Activated CD8-positive, alpha-beta memory T cell treated with anti-CD3 and anti-CD28 coated beads for 48 hours (primary cell): ENCODE data around the gene PALLD.

Experiments used
- DNase-seq, 3 experiments: peaks; one replicate each; pipeline ENCODE4 v3.0.0-alpha.2; 2020; ENCODE audit warnings: low read depth in 2 of 3, low spot score in 2 of 3

Gene PALLD

GRCh38 chr4:168585168-168586091 is 88.6 kb downstream of the PALLD start:
- no peak for DNase-seq

- no peak for DNase-seq
Observed at GRCh38 chr4:168586926-168587325, 90.1 kb downstream of the PALLD start.

DNA sequence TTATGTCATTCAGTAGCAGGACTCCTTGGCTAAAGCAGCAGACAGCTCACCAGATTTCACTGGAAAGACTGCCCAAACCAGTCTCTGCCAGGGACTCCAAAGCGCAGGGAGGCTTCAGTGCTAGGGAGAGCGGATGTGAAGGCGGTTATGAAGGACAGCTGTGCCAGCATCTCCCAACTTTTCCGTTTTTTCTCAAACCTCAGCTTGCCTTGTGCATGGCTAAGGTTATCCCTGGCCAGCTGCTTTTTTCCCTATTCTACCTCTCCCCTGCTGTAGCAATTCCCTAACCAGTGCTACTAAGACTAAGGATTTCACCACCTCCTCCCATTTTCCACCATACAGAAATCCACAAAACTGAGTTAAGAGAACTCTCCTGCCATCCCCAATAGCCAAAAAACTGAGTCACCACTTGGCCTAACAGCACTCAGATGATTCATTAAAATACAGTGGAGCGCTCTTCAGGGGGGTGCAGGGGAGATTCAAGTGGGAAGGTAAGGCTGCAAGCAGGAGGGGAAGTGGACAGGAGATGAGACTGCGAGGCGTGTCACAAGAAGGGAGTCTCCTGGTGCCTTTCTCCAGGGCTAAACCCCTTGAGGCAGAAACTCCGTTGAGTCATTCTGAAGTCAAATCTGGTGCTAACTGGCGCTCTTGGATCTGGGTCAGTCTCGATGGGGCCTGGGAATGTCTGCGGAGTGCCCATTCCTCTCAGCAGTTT is 90.7 kb downstream of the PALLD start:
- DNase-seq, result no peak

- no peak for DNase-seq
Observed at GRCh38 chr4:168588916-168589531, 92.2 kb downstream of the PALLD start.

GRCh38 chr4:168592676-168593075 is 95.8 kb downstream of the PALLD start:
- DNase-seq, result no peak

- DNase-seq, result no peak
Observed at GRCh38 chr4:168593399-168593798, 96.5 kb downstream of the PALLD start.

GRCh38 chr4:168594121-168594520 is 97.3 kb downstream of the PALLD start:
- no peak for DNase-seq

DNA sequence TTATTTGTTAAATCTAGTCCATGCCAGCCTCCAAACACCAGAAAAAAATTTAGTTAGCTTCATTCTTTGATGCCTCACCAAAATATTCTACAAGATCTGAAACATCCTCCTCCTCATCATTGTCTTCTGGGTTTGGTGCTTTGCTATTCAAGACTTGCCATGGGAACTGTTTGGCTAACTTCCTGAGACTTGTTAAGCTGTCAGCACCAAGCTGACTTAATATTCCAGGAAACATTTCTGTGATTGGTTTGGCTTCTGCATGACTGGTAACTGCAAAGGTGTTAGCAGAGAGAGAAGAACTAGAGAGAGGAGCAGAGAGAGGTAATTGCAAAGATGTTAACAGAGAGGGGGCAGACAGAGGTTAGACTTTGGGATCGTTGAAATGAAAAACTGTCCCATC is 101.3 kb downstream of the PALLD start:
- no peak for DNase-seq

DNA sequence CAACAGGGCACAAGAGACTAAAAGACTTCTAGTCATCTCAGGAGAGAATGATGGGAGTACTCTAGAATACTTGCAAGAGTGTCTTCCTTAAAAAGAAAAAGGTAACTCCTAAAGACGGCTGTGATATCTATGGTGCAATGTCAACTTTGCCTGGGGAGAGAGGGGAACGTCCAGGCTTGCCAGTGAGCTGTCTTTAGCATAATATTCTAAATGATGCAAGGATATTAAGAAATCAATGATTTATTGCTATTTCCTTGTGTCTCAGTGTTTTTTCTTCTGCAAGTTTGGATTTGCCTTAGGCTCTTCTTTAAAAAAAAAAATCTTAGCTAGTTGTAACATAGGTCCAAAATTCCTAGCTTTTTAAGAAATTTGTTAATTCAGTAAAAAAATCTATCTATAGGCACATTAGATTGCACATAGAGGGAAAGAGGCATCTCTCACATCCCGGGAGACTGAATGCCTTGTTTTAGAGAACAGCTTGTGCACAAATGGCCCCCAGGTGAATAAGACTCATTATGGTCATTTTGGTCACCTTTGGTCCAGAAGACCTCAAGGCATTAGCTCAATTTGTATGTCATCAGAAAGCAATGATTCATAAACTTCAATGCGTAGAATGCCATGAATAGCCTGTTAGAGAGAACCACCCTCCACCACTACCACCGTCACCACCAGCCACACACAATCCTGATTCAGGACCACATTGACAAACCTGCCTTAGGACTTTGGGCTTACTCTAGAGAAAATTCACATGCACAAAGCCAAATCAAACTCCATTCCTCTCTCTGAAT is 104.1 kb downstream of the PALLD start:
- no peak for DNase-seq

- DNase-seq, result no peak
Observed at GRCh38 chr4:168601899-168602298, 105.0 kb downstream of the PALLD start.

DNA sequence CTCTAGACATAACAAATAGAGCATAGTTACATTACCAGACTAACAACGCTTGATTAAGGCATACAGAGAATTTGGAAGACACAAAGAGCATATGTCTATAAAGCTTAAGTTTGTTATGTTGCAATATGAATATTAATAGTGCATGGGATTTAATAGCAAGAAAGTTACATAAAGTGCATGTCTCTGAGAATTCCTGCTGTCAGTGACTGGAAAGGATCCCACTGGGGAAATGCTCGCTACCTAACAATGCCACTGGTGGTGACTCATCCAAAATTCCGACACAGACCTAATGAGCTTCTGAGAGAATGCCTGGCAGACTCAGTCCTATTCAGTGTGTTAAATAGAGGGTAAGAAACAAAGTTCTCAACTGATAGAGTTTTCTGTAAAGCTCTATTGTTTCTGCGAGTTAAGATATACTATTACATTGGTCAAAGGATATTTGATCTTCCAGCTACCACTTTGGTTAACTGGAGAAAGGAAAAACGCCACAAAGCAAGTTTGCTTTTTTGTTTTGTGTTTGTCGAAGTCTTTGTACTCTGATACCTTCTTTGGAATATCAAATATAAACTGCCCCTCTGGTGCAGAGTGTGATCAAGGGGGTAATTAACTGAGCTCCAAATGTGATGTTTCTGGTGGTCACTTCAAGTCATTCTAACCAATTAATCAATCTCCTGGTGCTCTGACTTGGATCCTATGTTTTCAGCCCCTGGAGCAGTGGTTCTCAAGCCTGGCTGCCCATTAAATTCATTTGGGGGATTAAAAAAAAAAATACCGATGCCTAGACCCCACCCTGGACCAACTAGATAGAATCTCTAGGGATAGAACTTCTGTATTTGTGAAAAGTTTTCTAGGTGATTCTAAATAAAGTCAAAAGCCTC is 107.9 kb downstream of the PALLD start:
- no peak for DNase-seq

- no peak for DNase-seq
Observed at GRCh38 chr4:168605411-168605810, 108.6 kb downstream of the PALLD start.

GRCh38 chr4:168607215-168607614 is 110.4 kb downstream of the PALLD start:
- DNase-seq, result no peak

DNA sequence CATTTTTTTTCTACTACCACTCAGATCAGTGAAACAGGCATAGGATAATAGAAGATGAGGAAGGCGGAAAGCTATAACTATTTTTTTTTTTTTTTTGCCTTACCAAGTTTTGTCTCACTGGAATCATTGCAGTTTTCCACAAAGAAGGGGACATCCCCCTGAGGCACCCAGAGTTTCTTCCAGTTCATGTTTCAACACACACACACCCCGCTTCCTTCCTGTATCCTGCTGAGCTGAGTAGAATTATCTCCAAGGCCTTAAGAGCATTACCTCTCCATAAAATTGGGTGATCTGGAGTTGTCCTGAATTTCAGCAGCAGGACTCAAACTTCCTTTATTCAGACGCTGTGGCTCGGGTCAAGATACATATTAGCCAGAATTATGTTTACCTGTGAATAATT is 111.9 kb downstream of the PALLD start:
- no peak for DNase-seq

GRCh38 chr4:168609369-168609768 is 112.5 kb downstream of the PALLD start:
- DNase-seq, result no peak

GRCh38 chr4:168610911-168611530 is 114.2 kb downstream of the PALLD start:
- DNase-seq, result no peak

DNA sequence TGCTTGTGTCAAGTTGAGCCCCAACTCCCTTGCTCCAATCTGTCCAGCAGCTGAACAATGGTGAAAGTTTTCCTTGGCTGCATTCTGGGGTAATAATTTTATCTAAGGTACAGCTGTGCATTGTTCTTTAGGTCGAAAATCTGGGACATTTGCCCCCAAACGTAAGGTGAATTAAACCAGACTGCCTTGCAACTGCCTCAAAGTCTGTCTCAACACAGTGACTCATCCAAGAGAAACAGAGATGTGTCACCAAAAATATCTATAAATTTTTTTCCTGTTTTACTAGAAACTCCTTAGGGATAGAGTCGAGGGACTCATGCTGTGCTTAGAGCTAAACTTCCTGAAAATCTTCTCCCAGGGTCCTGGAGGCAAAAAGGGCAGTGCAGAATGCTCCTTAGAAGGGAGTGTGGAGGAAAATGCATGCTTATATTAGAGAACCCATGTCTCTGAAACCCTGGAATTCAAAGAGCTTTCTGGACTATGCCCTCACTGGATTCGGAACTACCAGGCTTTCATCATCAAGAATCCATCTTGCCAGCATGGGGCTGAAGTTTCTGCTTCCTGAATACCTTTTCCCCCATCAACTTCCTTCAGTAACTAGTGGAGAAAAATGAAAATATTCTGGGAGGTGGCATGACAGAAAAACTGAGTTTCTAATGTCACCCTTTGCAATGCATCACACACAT is 115.7 kb downstream of the PALLD start:
- DNase-seq, result no peak

- DNase-seq, result no peak
Observed at GRCh38 chr4:168613869-168614268, 117.0 kb downstream of the PALLD start.
